GM19463 (cell line): Measurements from ENCODE around the gene NISCH.

ENCODE experiments used
- ATAC-seq: cut with Tn5 transposase; IDR thresholded peaks from one replicate; pipeline ENCODE4 v1.9.1; 2021; ENCODE audit warnings: mild to moderate bottlenecking, moderate library complexity; ENCODE audit not compliant: unreplicated experiment

Gene NISCH

DNA sequence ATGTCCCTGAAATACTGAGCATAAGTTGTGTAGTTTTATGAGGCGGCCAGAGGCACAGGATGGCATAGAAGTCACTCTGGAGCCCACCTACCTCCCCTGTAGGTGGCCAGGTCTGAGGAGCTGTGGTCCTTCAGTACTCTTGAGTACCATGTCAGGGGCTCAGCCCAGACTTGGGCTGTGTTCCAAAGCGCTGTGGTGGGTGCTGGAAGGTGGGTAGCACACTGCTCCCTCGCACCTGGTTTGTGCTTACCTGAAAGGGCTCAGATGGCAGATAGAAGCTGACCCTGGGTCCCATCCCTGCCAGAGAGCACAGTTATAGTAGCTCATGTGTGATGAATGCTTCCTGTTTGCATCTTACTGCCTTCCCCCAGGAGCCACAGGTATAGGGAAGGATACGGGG, 15.5 kb downstream of the NISCH start:
- no peak for ATAC-seq

DNA sequence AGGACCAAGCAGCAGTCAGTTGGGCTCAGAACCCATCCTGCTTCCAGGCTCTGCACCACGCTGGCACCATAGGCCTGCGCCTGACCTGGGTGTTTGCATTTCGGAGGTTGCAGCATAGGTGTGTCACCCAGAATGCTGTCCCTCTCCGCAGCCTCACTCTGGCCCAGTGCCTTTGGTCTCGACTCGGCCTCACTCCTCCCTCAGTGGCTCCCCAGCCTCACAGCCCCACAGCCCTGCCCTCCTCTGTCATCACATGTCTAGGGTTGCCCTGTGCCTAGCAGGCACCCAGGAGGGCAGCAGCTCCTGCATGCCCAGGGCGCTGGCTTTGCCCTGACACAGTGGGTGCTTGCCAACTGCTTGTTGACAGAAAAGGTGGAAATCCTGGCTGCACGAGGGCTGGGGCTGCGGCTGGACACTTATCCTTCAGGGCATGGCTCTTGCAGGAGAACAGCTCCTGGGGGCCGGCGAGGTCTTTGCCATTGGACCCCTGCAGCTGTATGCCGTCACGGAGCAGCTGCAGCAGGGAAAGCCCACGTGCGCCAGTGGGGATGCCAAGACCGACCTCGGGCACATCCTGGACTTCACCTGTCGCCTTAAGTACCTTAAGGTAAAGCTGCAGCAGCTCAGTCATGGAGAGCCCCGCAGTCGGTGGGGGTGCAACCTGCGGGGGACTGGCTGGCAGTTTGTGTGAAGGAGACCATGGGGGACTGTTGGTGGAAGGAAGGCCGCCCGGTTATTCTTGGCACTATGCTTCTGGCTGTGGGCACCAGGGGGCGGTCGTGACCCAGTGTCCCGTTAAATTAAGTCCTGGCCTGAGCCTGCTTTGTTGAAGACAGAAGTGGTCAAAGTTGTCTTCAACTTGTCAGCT, 16.2 kb downstream of the NISCH start:
- no peak for ATAC-seq

DNA sequence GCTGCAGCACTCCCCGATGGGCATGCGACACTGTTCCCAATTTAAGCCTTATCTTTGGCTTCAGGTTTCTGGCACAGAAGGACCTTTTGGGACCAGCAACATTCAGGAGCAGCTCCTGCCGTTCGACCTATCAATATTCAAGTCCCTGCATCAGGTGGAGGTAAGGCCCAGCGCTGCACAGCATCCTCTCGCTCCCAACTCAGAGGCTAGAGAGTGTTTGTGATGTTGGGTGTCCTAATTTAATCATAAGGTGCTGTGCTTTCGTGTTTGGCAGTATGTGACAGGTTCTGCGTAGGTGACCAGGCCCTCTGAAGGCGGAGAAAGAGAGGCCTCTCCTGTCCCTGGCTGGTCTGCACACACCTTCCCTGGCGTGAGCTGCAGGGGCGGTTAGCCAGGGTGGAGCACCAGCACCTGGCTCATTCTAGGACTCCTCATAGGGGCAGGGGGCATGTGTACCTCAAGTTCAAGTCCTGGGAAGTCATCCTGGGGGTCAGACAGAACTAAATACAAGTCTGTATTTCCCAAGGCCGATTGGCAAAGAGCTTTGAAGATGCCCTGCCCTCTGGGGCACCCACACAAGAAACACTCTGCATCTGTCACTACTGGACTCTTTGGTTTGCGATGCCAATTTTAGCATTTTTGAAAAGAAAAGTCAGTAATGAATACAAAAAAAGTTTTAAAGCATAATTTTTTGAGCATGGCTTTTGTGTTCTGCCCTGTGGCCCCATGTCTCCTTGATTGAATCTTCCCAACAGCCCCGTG, 17.0 kb downstream of the NISCH start:
- ATAC-seq, result no peak

DNA sequence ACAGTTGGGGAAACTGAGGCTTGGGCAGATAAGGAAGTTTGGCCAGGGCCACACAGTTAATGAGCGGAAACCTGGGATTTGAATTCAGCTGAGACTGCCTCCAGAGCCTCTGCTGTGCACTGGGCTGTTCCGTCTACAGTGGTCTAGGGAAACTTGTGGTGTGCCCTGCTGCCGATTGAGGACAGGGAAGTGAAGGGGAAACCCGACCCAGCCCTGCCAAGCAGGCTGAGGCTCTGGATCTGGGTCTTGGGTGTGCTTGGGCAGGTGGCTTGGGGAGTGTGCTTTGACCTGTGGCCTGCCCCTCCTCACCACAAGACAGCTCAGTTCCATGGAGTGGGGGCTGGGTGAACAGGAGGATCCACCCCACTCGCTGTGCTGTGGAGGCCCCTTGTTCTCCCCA, 17.6 kb downstream of the NISCH start:
- ATAC-seq, result no peak

DNA sequence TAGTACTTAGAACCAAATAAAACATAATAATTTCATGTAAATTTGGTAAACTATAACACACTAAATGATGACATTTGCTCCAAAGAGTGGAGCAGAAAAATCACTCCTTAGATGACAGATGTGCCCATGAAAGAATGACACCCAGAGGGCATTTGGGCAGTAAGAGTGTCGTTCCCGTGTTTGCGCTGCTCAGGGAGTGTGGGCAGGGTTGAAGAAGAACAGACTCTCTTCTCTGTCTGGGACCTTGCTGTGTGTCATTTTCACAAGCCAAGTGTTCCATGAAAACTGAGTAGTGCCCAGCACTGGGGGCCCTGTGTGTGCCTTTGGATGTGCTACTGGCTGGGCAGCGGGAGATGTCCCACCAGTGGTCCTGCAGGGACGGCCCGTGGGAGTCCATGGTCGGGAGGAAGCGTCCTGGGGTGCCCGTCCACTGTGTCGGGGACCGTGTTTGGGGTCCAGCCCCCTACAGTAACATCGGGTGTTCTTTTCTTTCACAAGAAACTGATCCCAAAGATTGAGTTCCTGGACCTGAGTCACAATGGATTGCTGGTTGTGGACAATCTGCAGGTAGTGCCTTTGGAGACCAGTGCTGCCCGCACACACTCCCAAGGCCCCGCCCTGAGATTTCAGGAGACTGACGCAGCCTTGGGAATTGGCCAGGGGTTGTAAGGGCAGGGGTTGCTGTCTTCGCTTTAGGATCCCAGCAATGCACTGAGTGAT, 21.8 kb downstream of the NISCH start:
- no peak for ATAC-seq

DNA sequence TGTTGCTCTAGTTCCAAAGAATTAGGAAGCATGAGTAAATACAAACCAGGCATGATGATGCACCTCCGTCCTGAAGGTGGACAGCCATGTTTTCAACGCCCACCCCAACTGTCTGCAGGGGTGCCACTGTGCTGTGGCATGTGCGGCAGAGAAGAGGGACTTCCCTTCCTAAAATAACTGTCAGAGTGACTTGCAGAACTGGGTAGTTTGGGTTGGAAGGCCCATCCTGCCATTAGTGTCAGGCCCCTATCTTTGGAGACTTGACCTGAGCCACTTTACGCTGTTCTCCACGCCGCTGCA, 22.3 kb downstream of the NISCH start:
- ATAC-seq, result no peak

DNA sequence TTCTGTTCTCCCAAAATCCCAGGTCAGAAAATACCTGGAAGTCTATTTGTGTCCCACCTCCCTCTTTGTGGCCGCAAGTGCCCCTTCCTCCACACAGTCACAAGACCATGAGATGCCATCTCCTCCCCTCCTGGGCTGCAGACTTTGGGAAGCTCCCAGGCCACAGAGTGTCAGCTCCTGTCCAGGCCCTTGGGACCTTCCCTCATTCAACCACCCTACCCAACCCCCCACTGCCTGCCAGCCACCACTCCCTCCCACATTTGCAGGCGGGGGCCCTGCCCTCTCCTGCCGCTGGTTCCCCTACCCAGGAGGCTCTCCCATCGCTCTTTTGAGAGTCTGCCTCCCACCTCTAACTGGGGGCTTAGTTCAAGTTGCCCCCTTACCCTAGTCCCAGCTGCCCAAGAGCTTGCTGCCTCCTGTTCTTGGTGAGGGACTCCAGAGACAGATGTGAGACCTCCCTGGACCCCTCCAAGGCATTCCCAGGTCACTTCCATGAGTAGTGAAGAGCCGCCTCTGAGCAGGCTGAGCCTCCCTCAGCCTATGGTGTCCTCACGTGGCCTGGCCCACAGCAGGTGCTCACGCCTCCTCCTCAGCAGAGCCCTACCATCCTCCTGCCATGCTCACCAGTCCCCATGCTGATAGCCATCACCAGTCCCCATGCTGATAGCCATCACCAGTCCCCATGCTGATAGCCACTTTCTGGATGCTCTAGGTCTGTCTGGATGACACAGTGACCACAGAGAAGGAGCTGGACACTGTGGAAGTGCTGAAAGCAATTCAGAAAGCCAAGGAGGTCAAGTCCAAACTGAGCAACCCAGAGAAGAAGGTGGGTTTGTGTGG, 23.9 kb downstream of the NISCH start:
- ATAC-seq, result no peak

DNA sequence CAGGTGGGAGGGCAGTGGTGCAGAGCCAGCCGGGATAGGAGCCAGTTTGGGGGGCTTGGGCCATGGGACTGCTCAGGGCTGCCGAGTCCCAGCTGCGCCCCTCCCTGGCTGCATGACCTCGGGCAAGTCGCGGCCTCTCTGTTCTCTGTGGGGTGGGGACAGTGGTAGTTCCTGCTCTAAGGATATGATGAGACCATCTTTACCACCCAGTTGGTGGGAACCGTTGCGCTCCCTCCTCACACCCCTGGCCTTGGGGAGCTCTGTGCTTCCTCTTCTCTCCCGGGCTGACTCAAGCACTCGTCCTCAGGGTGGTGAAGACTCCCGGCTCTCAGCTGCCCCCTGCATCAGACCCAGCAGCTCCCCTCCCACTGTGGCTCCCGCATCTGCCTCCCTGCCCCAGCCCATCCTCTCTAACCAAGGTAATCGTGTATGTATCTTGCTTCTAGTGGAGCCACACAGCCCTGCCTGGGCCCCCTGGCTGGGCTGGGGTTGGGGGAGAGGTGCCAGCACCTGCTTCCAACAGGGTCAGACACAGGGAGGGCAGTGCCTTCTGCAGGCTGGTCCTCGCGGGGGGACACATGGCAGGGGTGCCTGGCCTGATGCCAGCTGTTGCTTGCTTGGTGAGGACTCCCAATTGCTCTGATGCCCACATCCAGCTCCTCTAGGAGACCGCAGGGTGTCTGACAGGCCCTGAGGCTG, 24.6 kb downstream of the NISCH start:
- ATAC-seq, result no peak

DNA sequence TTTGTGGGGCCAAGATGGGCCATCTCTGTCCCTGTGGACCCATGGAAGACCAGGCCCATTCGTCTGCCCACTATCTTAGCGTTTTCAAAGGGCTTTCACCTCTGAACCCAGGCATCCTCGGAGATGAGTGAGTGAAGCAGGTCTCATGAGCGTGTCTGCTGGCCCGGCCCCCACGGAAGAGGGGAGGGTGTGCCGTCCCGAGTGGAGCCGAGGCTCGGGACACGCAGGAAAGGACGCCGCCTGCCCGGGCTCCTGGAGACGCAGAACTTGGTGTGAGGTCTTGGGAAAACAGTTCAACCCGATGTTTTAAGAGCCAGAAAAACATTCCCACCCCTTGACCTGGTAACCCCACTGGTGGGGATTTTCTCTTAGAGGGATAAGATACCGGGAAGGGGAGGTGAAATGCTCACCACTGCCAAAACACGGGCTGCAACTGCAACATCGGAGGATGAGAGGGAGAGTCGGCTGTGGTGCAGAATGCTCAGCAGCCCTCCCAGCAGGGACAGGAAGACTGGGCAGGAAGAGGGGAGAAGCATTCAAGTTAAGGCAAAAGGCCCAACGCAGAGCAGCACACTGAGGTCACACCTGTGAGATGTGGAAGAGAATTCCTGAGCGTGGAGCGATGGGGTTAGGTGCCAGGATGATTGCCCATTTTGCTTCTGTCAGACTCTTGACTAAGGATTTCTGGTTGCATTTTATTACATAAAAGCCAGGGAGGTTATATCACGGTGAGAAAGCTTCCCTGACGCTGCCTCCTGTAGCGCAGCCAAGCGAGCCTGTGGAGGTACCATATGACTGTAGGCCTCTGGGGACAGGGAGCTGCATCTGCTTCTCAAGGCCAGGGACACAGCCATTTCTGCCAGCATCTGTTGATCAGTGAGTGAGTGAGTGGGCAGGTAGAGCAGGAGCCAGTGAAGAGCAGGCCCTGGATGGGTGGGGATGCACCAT, 25.6 kb downstream of the NISCH start:
- ATAC-seq, result no peak

DNA sequence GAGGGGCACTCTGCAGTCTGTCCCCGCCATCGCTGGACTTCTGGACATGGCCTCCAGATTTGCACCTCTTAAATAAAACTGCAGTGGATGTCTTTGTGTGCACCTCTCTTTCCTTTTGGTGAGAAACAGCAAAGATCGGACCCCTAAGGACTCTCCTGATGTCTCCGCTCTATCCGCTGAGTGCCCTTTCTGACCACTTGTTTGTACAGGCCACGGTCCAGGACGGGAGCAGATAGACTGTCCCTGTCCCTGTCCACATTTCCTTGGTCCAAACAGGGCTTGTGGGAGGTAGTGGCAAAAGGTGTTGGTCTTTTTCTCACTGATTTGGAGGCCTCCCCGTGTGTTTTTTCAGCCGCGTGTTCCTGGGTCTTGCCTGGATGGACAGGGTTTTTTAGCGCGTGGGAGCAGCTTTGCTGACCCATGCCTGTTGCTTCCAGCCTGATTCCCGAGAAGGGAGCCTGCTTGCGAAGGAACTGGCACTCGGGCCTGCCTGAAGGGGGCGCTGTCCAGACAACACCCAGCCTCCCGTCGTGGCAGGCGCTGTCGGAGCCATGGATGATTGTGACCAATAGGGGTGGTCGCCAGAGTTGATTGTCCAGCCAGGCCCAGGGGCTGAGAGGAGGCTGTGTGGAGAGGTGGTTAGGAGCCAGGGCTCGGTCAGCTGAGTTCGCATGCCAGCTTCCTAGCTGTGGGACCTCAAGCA, 26.6 kb downstream of the NISCH start:
- ATAC-seq, result no peak

DNA sequence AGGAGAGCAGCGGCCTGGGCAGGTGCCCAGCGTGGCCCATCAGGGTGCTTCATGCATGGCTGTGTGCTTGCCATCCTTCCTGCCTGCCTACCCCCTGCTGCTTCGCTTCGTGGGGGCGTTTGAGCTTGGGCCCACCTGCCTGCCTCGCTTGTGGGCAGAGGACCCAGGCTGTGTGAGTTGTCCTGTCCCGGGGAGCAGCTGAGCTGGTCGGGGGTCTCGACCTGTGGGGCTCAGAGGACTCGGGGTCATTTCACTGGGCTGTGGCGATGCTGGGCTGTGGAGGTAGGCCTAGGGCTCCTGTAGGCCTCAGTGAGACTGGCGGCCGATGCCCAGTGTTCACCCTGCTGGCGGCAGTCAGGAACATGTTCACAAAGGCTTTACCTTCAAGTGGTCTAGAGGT, 27.7 kb downstream of the NISCH start:
- no peak for ATAC-seq

DNA sequence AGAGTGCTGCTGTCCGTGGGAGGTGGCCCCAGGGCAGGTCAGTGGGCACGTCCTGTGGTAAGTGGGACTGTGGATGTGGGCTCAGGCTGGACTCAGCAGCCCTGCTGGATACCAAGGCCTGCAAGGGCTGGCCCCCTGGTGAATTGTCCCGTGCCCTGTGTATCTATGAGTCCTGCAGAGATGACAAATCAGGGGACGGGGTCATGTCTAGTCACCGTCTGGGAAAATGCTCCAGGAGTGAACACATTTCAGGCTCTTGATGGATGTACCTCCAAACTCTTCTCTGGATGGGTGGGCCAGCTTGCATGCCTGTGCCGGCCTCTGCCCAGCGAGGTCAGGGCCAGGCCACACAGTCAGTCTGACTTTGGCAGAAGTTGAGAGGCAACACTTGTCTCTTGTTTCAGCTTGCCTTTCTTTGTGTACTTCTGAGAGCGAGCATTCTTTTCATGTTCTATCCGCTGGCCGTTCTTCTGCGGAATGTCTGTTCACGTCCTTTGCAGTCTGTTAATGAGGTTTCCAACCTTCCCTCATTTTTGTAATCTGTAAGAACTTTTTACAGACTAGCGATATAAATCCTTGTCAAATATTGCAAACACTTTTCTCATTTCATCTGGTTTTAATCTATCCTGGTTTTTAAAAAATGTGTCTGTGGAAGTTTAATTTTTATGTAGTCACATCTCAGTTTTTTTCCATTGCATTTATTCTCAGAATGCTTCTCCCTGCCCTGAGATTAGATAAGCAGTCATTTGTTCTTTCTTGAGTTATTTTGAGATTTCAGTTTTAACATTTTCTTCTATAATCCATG, 28.4 kb downstream of the NISCH start:
- ATAC-seq, result no peak

DNA sequence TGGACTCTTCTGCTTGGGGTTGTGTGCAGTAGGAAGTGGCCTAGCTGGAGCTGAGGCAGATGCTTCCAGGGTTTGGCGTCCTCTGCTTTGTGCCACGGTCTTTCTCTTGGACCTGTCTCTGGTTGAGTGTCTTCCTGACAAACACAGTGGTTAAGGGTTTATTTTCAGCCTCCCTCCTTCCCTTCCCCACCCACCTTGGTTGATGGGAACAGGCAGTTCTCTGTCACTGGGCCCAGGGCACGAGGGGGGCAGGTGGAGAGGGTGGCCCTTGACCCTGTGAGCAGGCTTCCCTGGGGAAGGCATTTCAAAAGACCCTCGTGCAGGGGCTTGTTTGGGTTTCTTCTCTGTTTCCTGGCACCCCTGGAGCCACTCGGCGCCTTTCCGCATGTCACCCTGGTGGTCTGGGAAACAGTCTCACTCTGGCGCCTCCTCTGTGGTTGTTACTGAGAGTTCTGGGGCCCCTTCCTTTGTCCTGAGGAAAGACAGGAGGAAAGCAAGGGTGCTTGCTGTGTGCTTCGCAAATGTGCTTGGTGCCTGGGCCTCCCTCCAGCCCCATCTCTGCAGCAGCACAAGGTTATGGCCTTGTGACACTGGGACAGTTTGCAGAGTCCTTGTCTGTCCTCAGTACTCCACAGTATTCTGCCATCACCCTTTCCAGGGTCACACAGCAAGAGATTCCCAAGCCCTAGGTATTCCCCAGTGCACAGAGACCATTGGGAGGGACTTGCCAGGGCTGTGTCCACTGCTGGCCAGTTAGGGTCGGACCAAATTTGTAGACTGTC, 29.5 kb downstream of the NISCH start:
- no peak for ATAC-seq

DNA sequence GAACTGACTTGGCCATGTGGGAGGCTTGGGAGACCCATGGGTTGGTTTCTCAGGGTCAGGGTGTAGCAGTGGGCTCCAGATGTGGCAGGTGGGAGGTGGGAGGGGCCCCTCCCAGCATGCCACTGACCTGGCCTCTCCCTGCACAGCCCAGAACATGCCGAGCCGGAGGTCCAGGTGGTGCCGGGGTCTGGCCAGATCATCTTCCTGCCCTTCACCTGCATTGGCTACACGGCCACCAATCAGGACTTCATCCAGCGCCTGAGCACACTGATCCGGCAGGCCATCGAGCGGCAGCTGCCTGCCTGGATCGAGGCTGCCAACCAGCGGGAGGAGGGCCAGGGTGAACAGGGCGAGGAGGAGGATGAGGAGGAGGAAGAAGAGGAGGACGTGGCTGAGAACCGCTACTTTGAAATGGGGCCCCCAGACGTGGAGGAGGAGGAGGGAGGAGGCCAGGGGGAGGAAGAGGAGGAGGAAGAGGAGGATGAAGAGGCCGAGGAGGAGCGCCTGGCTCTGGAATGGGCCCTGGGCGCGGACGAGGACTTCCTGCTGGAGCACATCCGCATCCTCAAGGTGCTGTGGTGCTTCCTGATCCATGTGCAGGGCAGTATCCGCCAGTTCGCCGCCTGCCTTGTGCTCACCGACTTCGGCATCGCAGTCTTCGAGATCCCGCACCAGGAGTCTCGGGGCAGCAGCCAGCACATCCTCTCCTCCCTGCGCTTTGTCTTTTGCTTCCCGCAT, 31.8 kb downstream of the NISCH start:
- no peak for ATAC-seq

DNA sequence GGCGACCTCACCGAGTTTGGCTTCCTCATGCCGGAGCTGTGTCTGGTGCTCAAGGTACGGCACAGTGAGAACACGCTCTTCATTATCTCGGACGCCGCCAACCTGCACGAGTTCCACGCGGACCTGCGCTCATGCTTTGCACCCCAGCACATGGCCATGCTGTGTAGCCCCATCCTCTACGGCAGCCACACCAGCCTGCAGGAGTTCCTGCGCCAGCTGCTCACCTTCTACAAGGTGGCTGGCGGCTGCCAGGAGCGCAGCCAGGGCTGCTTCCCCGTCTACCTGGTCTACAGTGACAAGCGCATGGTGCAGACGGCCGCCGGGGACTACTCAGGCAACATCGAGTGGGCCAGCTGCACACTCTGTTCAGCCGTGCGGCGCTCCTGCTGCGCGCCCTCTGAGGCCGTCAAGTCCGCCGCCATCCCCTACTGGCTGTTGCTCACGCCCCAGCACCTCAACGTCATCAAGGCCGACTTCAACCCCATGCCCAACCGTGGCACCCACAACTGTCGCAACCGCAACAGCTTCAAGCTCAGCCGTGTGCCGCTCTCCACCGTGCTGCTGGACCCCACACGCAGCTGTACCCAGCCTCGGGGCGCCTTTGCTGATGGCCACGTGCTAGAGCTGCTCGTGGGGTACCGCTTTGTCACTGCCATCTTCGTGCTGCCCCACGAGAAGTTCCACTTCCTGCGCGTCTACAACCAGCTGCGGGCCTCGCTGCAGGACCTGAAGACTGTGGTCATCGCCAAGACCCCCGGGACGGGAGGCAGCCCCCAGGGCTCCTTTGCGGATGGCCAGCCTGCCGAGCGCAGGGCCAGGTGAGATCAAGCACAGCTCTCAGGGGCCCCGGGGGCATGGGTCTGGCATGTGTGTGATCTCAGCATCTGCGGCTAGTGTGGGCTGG, 32.6 kb downstream of the NISCH start:
- ATAC-seq, result no peak
